Activated naive CD4-positive, alpha-beta T cell treated with anti-CD3 and anti-CD28 coated beads, Interleukin-2, amount 10 ng/mL, durations not matched to agents 7 days and 5 days (primary cell): Measurements from ENCODE around the gene PGAP1.

Source experiments
- CTCF ChIA-PET: fragments of 350-600 bp; sonication (Branson Sonifier 250); formaldehyde crosslinking; loops from one replicate; lab custom pipeline; 2021; ENCODE audit warnings: antibody characterized with exemption; lab: Charles Lee
- DNase-seq: peaks from one replicate; pipeline ENCODE4 v3.0.0-alpha.2; 2020
- H3K27ac Mint-ChIP-seq: one replicate; pipeline ENCODE4 v1.8.0; 2021; ENCODE audit warnings: mild to moderate bottlenecking, moderate library complexity, mixed read lengths
- H3K27me3 Mint-ChIP-seq: one replicate; pipeline ENCODE4 v1.8.0; 2021; ENCODE audit warnings: mild to moderate bottlenecking, mixed read lengths
- H3K36me3 Mint-ChIP-seq: one replicate; pipeline ENCODE4 v1.8.0; 2021; ENCODE audit warnings: mixed read lengths
- H3K4me1 Mint-ChIP-seq: one replicate; pipeline ENCODE4 v1.8.0; 2021; ENCODE audit warnings: mixed read lengths
- H3K4me3 Mint-ChIP-seq: one replicate; pipeline ENCODE4 v1.8.0; 2021; ENCODE audit warnings: mild to moderate bottlenecking, moderate library complexity, mixed read lengths
- H3K9me3 Mint-ChIP-seq: one replicate; pipeline ENCODE4 v1.8.0; 2021; ENCODE audit warnings: mixed read lengths

PGAP1 gene

GRCh38 chr2:196926562-196927375, at the start of gene PGAP1:
TSS of gene PGAP1 (minus strand) at chr2:196926707. CDS start at chr2:196926616, 91 bp downstream.
- peak; percentile 88 for DNase-seq
- Mint-ChIP-seq H3K4me1 (peaks cover 49% of the 10 kb centered on the region), H3K4me3 (peak within 1 kb of the TSS; percentile 99), H3K27ac (peak within 1 kb of the TSS; percentile 99), H3K9me3 (peaks cover 2% of the 10 kb centered on the region), H3K27me3 (peaks cover 4% of the 10 kb centered on the region), H3K36me3 (peaks cover 15% of the 10 kb centered on the region)
- CTCF ChIA-PET: interaction anchor here (0.8 to 2.5 kb wide), 6 partner anchors 11 to 508 kb away, joined by 3 to 9 read pairs (median 4); partner anchors contain the start of gene SF3B1

DNA sequence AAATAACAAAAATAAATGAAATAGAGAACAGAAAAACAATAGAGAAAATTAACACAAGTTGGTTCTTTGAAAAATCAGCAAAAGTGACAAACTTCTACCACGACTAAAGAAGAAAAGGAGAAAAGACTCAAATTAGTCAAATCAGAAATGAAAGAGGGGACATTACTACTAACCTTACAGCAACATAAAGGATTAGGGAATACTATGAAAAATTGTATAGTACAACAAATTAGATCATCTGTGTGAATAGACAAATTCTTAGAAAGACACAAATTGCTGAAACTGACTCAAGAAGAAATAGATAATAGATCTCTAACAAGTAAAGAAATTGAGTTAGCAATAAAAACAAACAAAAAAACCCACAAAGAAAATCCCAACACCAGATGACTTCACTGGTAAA, 48.5 kb upstream of the PGAP1 start:
- CTCF ChIA-PET: no interaction called here

DNA sequence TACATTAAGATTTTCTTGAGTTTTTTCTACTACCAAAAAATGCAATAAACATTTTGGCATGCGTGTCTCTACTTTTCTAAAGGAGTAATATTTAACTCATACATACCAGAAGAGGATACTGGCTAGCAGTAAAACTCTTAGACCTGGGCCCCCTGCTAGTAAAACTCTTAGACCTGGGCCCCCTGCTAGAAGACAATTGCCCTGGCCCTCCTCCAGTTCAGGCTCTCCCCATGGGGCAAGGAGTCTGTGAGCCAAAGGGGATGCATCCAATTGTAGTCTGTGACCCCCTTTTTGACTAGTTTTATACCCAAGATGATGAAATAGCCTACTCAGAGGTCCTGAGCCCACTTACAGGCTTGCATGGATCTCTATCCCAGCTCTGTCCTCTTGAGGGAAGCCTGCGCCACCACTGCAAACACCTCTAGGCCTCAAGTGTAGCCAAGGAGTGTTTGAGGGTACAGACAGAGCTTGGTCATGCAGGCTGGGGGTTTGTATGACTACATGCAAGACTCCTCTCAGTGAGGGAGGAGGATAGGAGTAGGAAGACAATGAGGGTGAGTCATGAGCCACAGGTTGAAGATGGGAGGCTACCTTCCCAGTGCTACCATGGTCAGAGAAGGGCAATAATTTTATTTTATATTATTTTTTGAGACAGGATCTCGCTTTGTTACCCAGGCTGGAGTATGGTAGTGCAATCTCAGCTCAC, 45.2 kb upstream of the PGAP1 start:
- Mint-ChIP-seq H3K27ac (no peak overlapping the region), H3K36me3 (peaks cover 7% of the 10 kb centered on the region), H3K4me3 (no peak overlapping the region), H3K4me1 (no peaks in the 10 kb centered on the region), H3K9me3 (no peaks in the 10 kb centered on the region), H3K27me3 (no peaks in the 10 kb centered on the region)
- CTCF ChIA-PET: no interaction called here
- no peak for DNase-seq

More for the DNA sequence above, 48.5 kb upstream of the PGAP1 start:
- no peak overlapping the region for H3K27ac Mint-ChIP-seq
- peaks cover 10% of the 10 kb centered on the region for H3K36me3 Mint-ChIP-seq
- no peaks in the 10 kb centered on the region for H3K27me3 Mint-ChIP-seq
- DNase-seq: no peak
- no peak overlapping the region for H3K4me3 Mint-ChIP-seq
- no peaks in the 10 kb centered on the region for H3K4me1 Mint-ChIP-seq
- H3K9me3 Mint-ChIP-seq: peaks cover 5% of the 10 kb centered on the region

- Mint-ChIP-seq H3K27me3 (no peaks in the 10 kb centered on the region), H3K4me1 (no peaks in the 10 kb centered on the region), H3K27ac (no peak overlapping the region), H3K9me3 (no peaks in the 10 kb centered on the region), H3K36me3 (peaks cover 8% of the 10 kb centered on the region), H3K4me3 (no peak overlapping the region)
- CTCF ChIA-PET: no interaction called here
- DNase-seq: no peak
Measured at GRCh38 chr2:196970099-196970498, 43.6 kb upstream of the PGAP1 start.

DNA sequence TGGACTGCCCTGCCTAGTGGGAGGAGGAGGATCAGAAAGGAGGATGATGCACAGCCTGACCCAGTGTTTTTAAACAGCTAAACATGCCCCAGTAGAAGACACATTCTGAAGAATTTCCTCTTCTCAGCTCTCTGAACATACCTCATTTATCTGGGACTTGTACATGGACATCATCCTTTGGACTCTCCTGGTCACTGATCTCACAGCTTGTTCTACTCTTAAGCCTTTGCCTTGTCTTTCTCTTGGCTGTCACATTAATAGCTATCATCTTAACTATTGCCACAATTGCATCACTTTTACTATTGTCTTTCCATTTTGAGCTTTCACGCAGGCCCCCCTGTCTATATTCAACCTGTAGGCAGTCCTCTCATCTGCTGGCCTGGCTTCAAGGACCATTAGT, 42.0 kb upstream of the PGAP1 start:
- H3K27me3 Mint-ChIP-seq: no peaks in the 10 kb centered on the region
- H3K4me1 Mint-ChIP-seq: peaks cover 3% of the 10 kb centered on the region
- peaks cover 5% of the 10 kb centered on the region for H3K36me3 Mint-ChIP-seq
- DNase-seq: no peak
- no peak overlapping the region for H3K4me3 Mint-ChIP-seq
- H3K9me3 Mint-ChIP-seq: peaks cover 3% of the 10 kb centered on the region
- CTCF ChIA-PET: interaction anchor here (1.0 kb wide), 1 partner anchor 30 kb away, joined by 3 read pairs; no protein-coding TSS in a partner anchor
- no peak overlapping the region for H3K27ac Mint-ChIP-seq

DNA sequence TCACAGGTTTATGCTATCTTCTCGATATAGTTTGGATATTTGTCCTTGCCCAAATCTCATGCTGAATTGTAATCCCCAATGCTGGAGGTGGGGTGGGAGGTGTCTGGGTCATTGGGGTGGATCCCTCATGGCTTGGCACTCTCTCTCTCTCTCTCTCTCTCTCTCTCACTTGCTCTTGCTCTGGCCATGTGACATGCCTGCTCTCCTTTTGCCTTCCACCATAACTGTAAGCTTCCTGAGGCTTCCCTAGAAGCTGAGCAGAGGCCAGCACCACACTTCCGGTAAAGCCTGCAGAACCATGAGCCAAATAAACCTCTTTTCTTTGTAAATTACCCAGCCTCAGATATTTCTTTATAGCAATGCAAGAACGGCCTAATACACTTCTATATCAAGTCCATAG, 41.3 kb upstream of the PGAP1 start:
- no peaks in the 10 kb centered on the region for H3K27me3 Mint-ChIP-seq
- CTCF ChIA-PET: no interaction called here
- peaks cover 6% of the 10 kb centered on the region for H3K9me3 Mint-ChIP-seq
- no peak for DNase-seq
- H3K36me3 Mint-ChIP-seq: peaks cover 9% of the 10 kb centered on the region
- peaks cover 8% of the 10 kb centered on the region for H3K4me1 Mint-ChIP-seq
- no peak overlapping the region for H3K27ac Mint-ChIP-seq
- no peak overlapping the region for H3K4me3 Mint-ChIP-seq

DNA sequence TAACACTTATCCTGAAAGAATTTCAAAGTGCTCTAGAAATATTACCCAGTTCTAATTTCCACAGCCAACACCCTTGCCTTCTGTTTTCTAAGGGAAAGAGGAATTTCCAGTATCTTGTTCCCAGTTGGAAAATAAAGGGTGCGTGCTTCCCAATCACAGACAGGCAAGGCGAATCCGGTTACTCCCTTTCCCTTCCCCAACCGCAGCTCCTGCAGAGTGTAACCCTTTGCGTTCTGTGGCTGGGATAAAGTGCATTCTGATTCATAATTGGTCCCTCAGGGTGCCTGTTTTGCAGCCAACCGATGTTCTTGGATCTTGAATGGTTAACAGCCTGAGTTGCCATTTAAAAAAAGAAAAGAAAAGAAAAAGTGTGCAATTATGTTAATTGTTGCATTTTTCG, 40.6 kb upstream of the PGAP1 start:
- peaks cover 9% of the 10 kb centered on the region for H3K36me3 Mint-ChIP-seq
- H3K9me3 Mint-ChIP-seq: peaks cover 6% of the 10 kb centered on the region
- CTCF ChIA-PET: no interaction called here
- no peak overlapping the region for H3K4me3 Mint-ChIP-seq
- H3K27me3 Mint-ChIP-seq: no peaks in the 10 kb centered on the region
- peaks cover 14% of the 10 kb centered on the region for H3K4me1 Mint-ChIP-seq
- DNase-seq: no peak
- no peak overlapping the region for H3K27ac Mint-ChIP-seq

DNA sequence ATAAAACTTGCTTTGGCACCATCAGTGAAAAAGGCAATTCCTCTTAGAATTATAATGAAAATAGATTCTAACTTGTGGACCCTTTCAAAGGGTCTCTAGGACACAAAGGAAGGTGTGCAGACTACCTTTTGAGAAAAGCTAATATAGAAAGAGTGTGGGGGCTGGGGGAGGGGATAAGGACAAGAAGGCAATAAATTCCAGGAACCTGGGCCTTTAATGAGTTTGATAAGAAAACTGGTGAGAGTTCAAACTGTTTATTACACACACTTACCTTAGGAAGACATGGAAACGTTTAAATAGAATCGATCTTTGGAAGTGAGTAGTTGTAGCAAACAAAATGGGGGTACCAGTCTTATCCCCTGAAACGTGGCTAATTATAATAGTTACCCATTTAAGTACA, 39.6 kb upstream of the PGAP1 start:
- H3K4me1 Mint-ChIP-seq: peaks cover 24% of the 10 kb centered on the region
- H3K27ac Mint-ChIP-seq: no peak overlapping the region
- no peak for DNase-seq
- H3K4me3 Mint-ChIP-seq: no peak overlapping the region
- H3K27me3 Mint-ChIP-seq: no peaks in the 10 kb centered on the region
- CTCF ChIA-PET: no interaction called here
- peaks cover 6% of the 10 kb centered on the region for H3K9me3 Mint-ChIP-seq
- peaks cover 9% of the 10 kb centered on the region for H3K36me3 Mint-ChIP-seq

- DNase-seq: no peak
- CTCF ChIA-PET: no interaction called here
- H3K36me3 Mint-ChIP-seq: peaks cover 9% of the 10 kb centered on the region
- peaks cover 27% of the 10 kb centered on the region for H3K4me1 Mint-ChIP-seq
- H3K27me3 Mint-ChIP-seq: no peaks in the 10 kb centered on the region
- H3K9me3 Mint-ChIP-seq: peaks cover 6% of the 10 kb centered on the region
- no peak overlapping the region for H3K27ac Mint-ChIP-seq
- no peak overlapping the region for H3K4me3 Mint-ChIP-seq
Measured at GRCh38 chr2:196965651-196966050, 39.1 kb upstream of the PGAP1 start.

GRCh38 chr2:196963961-196964360, 37.5 kb upstream of the PGAP1 start:
- H3K4me3 Mint-ChIP-seq: no peak overlapping the region
- H3K27ac Mint-ChIP-seq: no peak overlapping the region
- H3K9me3 Mint-ChIP-seq: peaks cover 9% of the 10 kb centered on the region
- H3K4me1 Mint-ChIP-seq: peaks cover 27% of the 10 kb centered on the region
- CTCF ChIA-PET: no interaction called here
- H3K27me3 Mint-ChIP-seq: no peaks in the 10 kb centered on the region
- no peak for DNase-seq
- peaks cover 11% of the 10 kb centered on the region for H3K36me3 Mint-ChIP-seq

GRCh38 chr2:196963043-196963442, 36.5 kb upstream of the PGAP1 start:
- no peak overlapping the region for H3K4me3 Mint-ChIP-seq
- H3K27me3 Mint-ChIP-seq: no peaks in the 10 kb centered on the region
- H3K27ac Mint-ChIP-seq: no peak overlapping the region
- DNase-seq: no peak
- CTCF ChIA-PET: no interaction called here
- peaks cover 12% of the 10 kb centered on the region for H3K9me3 Mint-ChIP-seq
- H3K36me3 Mint-ChIP-seq: peaks cover 13% of the 10 kb centered on the region
- H3K4me1 Mint-ChIP-seq: peaks cover 27% of the 10 kb centered on the region

- Mint-ChIP-seq H3K36me3 (peaks cover 11% of the 10 kb centered on the region), H3K4me1 (peaks cover 27% of the 10 kb centered on the region), H3K27ac (no peak overlapping the region), H3K4me3 (no peak overlapping the region), H3K9me3 (peaks cover 12% of the 10 kb centered on the region), H3K27me3 (no peaks in the 10 kb centered on the region)
- no peak for DNase-seq
- CTCF ChIA-PET: no interaction called here
Measured at GRCh38 chr2:196962325-196962724, 35.8 kb upstream of the PGAP1 start.

DNA sequence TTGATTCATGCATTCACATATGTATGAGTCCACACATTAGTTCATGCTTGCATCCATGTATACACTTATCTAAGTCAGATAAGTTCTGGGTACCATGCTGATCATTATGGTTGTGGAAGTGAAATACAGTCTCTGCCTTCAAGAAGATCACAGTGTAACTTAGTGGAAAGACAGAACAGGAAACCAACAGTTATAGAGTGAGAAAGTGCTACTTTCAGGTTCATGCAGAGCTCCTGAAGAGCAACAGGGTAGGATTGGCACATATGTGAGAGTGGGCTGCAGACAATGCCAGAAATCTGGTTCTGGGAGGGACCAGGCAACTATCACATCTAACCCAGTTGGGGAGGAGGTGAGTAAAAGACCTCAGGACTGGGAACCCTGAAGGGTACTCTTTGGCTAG, 35.4 kb upstream of the PGAP1 start:
- Mint-ChIP-seq H3K4me3 (no peak overlapping the region), H3K27ac (peak overlapping the region; percentile 4)

GRCh38 chr2:196959734-196960338, 33.3 kb upstream of the PGAP1 start:
- Mint-ChIP-seq H3K4me1 (peaks cover 27% of the 10 kb centered on the region), H3K27me3 (no peaks in the 10 kb centered on the region), H3K27ac (peak overlapping the region; percentile 4), H3K36me3 (peaks cover 8% of the 10 kb centered on the region), H3K9me3 (peaks cover 12% of the 10 kb centered on the region), H3K4me3 (no peak overlapping the region)
- no peak for DNase-seq
- CTCF ChIA-PET: interaction anchor here (0.9 kb wide), 1 partner anchor 349 kb away, joined by 3 read pairs; no protein-coding TSS in a partner anchor

More for the DNA sequence above, 35.4 kb upstream of the PGAP1 start:
- no peak for DNase-seq
- peaks cover 12% of the 10 kb centered on the region for H3K9me3 Mint-ChIP-seq
- peaks cover 11% of the 10 kb centered on the region for H3K36me3 Mint-ChIP-seq
- no peaks in the 10 kb centered on the region for H3K27me3 Mint-ChIP-seq
- peaks cover 27% of the 10 kb centered on the region for H3K4me1 Mint-ChIP-seq
- CTCF ChIA-PET: no interaction called here
